ENCODE data around the gene SHFL.

The SHFL gene

DNA sequence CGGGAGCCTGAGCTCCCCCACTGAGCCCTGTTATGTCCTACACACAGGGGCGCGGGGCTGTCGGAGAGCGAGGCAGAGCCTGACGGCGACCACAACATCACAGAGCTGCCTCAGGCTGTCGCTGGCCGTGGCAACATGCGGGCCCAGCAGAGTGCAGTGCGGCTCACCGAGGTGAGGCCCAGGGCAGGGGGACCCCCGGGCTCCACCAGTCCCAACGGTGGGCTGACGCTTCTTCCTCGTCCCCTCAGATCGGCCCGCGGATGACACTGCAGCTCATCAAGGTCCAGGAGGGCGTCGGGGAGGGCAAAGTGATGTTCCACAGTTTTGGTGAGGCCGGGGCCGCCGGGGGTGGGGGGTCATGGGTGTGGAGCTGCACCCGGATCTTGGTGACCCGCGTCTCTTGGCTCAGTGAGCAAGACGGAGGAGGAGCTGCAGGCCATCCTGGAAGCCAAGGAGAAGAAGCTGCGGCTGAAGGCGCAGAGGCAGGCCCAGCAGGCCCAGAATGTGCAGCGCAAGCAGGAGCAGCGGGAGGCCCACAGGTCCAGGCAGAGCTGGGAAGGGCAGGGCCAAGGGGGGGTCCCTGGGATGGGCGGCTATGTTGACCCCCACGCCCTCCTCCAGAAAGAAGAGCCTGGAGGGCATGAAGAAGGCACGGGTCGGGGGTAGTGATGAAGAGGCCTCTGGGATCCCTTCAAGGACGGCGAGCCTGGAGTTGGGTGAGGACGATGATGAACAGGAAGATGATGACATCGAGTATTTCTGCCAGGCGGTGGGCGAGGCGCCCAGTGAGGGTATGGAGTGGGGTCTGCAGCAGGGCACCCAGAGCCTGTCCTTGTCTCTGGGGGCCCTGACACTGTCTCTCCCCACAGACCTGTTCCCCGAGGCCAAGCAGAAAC is 24.2 kb downstream of the SHFL start:
- no peak for DNase-seq

DNA sequence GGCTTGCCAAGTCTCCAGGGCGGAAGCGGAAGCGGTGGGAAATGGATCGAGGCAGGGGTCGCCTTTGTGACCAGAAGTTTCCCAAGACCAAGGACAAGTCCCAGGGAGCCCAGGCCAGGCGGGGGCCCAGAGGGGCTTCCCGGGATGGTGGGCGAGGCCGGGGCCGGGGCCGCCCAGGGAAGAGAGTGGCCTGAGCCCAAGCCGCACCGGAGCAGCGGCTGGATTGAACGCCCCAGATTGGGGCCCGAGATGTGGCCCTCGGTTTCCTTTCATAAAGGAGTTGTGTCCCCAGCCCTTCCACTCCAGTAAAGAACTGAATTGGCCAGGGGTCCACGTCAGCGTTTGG is 24.8 kb downstream of the SHFL start:
- DNase-seq = no peak

DNA sequence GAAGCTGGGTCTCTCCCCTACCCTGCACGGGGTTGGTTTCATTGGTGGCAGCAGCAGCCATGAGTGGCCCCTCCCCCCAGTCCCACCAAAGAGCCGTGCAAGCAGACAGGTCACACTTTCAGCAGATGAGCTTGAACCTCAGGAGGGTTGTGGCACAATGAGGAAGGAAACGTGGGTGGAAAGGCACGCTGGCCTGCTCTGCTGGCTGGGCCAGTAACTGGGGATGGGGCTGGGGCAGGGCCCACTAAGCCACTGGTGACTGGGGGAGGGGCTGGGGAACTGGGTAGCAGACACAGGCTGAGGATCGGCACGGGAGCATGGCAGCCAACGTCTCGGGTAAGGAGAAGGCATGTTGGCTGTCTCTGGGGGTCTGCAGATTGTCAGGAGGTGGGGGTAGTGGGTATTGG is 25.3 kb downstream of the SHFL start, which contains the start of gene P2RY11:
TSS of gene P2RY11 (plus strand) at position 289 of the 407 bp plus-strand sequence. CDS start at position 318, 29 bp downstream.
- peak; percentile 47 for DNase-seq

DNA sequence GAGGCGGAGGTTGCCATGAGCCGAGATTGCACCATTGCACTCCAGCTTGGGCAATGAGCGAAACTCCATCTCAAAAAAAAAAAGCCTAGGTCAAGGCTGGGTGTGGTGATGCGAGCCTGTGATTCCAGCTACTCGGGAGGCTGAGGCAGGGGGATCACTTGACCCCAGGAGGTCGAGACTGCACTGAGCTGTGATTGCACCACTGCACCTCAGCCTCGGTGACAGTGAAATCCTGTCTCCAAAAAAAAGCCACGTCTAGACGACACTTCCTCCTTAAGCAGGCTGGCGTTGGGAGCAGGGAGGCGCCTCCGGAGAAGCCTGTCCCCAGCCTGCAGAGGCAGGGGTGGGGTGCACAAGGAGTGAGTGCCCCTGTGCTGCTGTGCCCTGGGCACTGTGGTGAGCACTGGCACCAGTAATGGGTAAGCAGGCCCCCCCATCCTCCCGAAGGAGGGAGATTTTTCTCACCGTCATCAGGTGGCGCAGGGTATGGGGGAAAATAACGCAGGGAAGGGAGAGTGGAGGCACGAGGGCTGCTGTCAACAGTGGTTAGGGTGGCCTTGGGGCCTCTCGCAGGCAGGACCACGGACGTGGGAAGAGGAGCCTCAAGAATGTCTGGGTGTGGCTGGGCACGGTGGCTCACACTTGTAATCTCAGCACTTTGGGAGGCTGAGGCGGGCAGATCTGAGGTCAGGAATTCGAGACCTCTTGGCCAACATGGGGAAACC is 26.1 kb downstream of the SHFL start:
- peak; percentile 43 for DNase-seq

- DNase-seq = peak; percentile 69
Observed at GRCh38 chr19:10112895-10113591, 26.9 kb downstream of the SHFL start.

GRCh38 chr19:10113592-10113963 is 27.5 kb downstream of the SHFL start:
- no peak for DNase-seq

GRCh38 chr19:10113964-10114650 is 28.0 kb downstream of the SHFL start:
- no peak for DNase-seq

DNA sequence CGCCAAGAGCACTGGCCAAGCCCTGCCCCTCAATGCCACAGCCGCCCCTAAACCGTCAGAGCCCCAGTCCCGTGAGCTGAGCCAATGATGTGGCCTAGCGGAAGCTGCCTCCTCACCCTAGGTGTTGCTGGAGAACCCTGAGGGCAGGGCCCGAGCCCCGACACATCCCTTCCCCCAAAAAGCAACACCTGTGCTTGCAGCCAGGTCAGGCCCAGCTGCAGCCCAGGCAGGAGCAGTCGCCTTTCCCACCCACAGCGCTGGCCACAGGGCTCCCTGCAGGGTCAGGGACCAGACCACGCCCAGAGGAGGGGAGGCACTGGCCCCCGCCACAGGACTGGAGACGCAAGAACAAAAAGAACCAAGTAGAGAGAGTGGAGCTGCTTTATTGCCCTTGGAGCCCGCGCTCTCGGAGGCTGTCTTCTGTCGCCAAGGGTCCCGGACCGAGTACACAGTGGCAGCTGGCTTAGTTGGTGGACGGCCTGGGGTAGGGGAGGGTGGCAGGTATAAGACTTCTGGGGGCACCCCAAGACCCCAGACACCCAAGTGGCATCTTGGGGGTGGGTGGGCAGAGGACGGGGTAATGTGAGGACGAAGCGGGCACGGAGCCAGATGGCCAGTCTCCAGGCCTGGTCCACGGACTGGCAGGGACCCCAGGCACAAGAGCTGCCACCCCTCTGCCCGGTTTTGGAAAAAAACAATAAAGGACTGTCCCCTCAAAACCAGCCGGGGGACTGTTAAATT is 28.7 kb downstream of the SHFL start:
- no peak for DNase-seq

DNA sequence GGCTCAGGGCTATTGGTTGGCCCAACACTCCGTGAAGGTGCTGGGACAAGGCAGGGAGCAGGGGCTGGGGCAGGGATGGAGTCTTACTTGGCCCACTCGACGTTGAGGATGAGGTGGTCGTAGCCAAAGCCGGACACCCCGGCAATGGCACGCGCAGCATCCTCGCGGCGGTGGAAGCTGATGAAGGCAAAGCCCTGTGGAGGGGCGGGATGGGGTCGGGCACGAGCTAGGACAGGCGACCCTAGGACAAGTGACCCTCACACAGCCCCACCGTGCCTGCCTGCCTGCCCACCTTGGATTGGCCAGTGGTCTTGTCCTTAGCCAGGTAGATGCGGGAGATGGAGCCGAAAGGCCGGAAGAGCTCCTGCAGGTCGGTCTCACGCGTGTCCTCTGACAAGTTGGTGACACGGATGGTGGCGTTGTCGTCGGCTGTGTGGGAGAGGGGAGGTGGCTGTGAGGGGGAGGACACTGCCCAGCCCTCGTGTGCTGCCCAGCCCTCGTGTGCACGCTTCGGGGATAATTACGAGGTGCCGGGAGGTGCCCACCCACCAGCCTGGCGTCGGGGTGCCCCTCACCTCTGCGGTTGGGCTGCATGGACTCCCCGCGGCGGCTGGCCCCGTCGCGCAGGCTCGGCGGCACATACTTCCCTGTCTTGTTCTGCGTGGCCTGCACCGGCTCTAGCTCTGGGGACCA is 29.4 kb downstream of the SHFL start:
- DNase-seq = no peak

- peak; percentile 34 for DNase-seq
Observed at GRCh38 chr19:10116085-10116865, 30.2 kb downstream of the SHFL start.

DNA sequence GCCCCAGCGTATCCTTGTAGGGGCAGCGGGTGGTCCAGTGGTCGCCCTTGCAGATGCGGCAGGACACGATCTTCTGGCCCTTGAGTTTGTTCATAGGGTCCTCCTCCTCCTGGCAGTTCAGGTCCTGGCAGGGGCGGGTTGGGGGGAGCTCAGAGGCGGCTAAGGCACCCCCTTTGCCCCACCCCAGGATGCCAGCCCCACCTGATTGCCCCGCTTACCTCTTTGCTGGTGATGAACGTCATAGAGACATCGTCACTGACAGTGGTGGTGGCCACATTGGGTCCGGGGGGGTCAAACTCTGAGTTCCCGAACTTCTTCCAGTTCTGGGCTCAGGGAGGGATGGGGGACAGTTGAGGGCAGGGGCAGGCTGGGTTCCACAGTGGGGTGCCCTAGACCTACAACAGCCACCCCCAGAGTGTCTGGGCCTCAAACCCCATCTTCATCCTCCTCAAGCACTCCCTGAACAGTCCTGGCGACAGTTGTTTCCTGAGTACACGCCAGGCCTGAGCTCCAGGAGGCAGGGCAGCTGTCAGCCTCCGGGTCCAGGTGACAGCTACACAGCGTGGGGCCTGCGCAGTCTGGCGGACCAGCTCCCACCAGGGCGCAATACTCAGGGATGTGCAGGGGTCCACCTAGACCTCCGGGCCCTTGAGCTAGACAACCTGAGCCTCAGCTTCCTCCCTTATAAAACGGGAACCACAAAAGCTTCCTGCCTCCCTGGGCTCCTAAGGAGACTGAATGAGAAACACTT is 30.9 kb downstream of the SHFL start:
- DNase-seq = no peak

DNA sequence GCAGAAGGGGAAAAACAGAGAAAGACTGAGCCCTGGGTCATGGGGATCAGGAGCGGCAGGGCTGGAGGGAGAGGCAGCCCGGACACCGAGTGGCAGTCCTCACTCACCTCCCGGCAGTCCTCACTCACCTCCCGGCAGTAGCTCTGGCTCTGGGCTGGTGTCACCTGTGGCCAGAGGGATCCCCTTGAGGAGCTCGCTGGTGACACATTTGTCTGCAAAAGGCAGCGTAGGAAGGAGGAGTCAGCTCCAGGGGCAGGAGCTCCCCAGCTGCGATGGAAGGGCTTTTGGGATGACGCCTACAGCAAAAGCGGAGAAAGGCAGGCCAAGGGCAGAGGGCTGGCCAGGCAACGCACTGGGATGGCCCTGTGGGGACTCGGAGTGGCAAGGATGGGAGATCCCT is 32.8 kb downstream of the SHFL start:
- no peak for DNase-seq

DNA sequence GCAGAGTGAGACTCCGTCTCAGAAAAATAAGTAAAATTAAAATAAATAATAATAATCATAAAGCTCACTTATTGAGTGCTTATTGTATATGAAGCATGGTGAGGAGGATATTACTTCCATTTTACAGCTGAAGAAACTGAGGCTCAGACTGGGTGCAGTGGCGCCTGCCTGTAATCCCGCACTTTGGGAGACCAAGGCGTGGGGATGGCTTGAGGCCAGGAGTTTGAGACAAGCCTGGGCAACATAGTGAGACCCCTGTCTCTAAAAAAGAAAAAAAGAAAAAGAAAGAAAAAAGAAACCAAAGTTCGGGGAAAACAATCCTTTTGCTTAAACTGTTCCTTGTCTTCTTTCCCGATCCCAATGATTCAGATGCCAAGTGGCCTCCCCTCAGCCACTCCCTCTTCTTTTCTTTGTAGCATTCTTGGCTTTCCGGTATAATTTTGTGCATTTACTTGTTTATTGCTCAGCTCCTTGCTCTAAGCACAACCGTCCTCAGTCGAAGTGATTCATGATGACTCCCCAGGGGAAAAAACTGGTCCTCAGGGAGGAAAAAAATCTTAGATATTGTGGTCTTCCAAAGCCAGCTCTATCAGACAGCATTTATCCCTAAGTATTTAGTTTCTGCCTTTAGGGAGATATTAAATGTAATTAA is 34.5 kb downstream of the SHFL start:
- DNase-seq = no peak

GRCh38 chr19:10122045-10122444 is 35.9 kb downstream of the SHFL start:
- no peak for DNase-seq

GRCh38 chr19:10124429-10124828 is 38.3 kb downstream of the SHFL start:
- DNase-seq = no peak

DNA sequence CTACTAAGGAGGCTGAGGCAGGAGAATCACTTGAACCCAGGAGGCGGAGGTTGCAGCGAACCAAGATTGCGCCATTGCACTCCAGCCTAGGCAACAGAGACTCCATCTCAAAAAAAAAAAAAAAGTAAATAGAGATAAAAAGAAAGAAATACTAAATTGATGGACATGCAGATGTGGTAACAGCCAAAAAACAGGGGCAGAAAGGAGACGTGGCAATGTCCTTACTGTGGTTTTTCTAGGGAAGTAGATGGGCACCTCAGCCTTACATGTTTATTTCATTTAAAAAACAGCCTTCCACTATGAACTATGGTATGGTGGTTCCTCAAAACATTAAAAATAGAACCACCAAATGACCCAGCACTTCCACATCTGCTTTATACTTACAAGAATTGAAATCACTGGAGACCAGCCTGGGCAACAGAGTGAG is 40.1 kb downstream of the SHFL start:
- no peak for DNase-seq

- no peak for DNase-seq
Observed at GRCh38 chr19:10132905-10133304, 46.8 kb downstream of the SHFL start.

- no peak for DNase-seq
Observed at GRCh38 chr19:10133596-10133995, 47.5 kb downstream of the SHFL start.

GRCh38 chr19:10134040-10134439 is 47.9 kb downstream of the SHFL start:
- DNase-seq = no peak

Measured in CD4-positive, alpha-beta T cell treated with Interferon gamma for 1 hour (primary cell).